Measurements from ENCODE around the gene LENG1.

The LENG1 gene

DNA sequence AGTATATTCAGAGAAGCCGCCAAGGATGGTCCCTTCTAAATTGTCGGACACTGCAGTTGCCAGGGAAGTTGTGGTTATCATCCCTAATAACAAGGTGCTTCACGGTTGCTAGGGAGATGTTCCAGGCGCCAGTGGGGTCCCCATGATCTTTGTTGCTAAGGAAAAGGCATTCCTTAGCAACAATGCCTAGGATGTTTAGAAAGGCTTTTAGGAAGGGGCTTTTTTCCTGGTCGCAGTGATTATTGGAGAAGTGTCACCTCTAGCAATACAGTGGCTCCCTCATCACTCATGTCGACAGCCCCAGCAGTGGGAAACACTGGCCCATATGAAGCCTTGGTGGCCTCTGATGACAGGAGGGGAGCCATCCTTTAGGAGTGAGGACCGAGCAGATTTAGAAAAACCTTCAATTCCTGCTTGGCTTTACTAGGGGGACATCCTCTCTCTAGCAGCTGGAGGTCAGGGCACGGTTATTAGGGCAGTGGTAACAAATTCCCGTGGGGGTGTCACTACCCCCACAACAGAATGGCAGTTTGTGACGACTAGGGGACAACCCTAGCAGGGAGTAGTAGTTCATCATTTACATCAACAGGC lies 19.8 kb upstream of the LENG1 start:
- no peak overlapping the region for H3K23ac ChIP-seq (ENCODE audit: low read length)
- no peak overlapping the region for H2AK5ac ChIP-seq (ENCODE audit: low read length)
- H3K4ac ChIP-seq (ENCODE audit: low read depth, low read length) = no peak overlapping the region
- H3K4me3 ChIP-seq (ENCODE audit: low read depth, low read length) = no peak overlapping the region
- no peak overlapping the region for H3K4me2 ChIP-seq (ENCODE audit: low read length)
- H2BK120ac ChIP-seq (ENCODE audit: insufficient read depth, low read length, poor library complexity) = no peak overlapping the region
- peaks cover 5% of the 10 kb centered on the region for H3K9me3 ChIP-seq (ENCODE audit: insufficient read depth, low read depth, low read length)
- H3K27ac ChIP-seq (ENCODE audit: low read depth, low read length) = no peak overlapping the region
- no peak for DNase-seq
- H2BK5ac ChIP-seq (ENCODE audit: low read depth, low read length, poor library complexity) = no peak overlapping the region
- no peak overlapping the region for H4K8ac ChIP-seq (ENCODE audit: low read depth, low read length)
- WGBS (ENCODE audit: extremely low coverage, insufficient coverage, insufficient read length) = no CpG with 5 or more reads among the region's 10 CpGs
- H3K27me3 ChIP-seq (ENCODE audit: insufficient read depth, low read length) = no peaks in the 10 kb centered on the region
- H2AFZ ChIP-seq (ENCODE audit: insufficient read depth, low read length, poor library complexity) = no peak overlapping the region
- no peaks in the 10 kb centered on the region for H3K79me1 ChIP-seq (ENCODE audit: low read length)
- no peak overlapping the region for H2BK12ac ChIP-seq (ENCODE audit: low read length)
- H4K91ac ChIP-seq (ENCODE audit: low read depth, low read length) = no peak overlapping the region
- no peak overlapping the region for H3K14ac ChIP-seq (ENCODE audit: low read length)
- H3K4me1 ChIP-seq (ENCODE audit: control insufficient read depth in 1 of 2, insufficient read depth in 2 of 2, low read length in 2 of 2) = no peaks in the 10 kb centered on the region
- peaks cover 56 to 57% of the 10 kb centered on the region in 2 experiments for H3K36me3 ChIP-seq (ENCODE audit: control insufficient read depth in 1 of 2, insufficient read depth in 2 of 2, low read length in 2 of 2)
- H3K18ac ChIP-seq (ENCODE audit: low read length) = no peak overlapping the region
- no peaks in the 10 kb centered on the region for H3K79me2 ChIP-seq (ENCODE audit: control insufficient read depth, insufficient read depth, low read length, poor library complexity)
- H4K12ac ChIP-seq (ENCODE audit: low read depth, low read length) = no peak overlapping the region
- no peak overlapping the region for H3K9ac ChIP-seq (ENCODE audit: low read length)

DNA sequence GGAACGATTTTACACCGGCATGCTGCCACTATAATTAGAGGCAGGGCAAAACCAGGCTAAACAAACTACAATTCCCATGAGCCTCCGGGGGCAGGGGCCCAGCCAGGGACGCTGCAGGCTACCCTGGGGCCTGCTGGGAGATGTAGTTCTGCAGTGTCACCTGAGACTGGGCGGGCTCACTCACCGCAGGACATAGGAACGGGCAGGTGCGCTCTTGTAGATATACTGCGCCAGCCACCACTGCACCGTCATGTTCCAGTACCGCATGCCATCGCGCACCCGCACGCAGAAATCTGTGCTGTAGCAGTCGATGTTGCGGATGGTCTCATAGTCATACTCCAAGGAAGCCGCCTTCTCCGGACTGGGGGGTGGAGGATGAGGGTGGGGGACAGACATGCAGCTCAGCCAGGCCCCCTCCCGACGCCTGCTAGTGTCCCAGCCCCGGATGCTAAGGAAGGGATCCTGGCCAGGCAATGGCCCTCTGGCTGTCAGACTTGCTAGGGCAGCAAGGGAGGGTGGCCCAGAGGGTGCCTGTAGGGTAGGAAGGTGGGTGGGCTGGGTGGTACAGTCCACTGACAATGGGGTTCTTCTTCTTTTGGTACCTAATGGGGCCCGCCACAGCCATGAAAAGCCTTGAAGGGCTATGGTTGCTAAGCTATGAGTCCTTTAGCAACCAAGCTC lies 19.2 kb upstream of the LENG1 start:
- Histone ChIP-seq H4K8ac (ENCODE audit: low read depth, low read length) (no peak overlapping the region), H2BK120ac (ENCODE audit: insufficient read depth, low read length, poor library complexity) (no peak overlapping the region), H3K14ac (ENCODE audit: low read length) (no peak overlapping the region), H2BK12ac (ENCODE audit: low read length) (no peak overlapping the region), H3K23ac (ENCODE audit: low read length) (no peak overlapping the region), H3K9ac (ENCODE audit: low read length) (no peak overlapping the region), H3K18ac (ENCODE audit: low read length) (no peak overlapping the region), H3K4me1 (ENCODE audit: control insufficient read depth in 1 of 2, insufficient read depth in 2 of 2, low read length in 2 of 2) (no peaks in the 10 kb centered on the region), H3K4me3 (ENCODE audit: low read depth, low read length) (no peak overlapping the region), H3K4me2 (ENCODE audit: low read length) (no peak overlapping the region), H4K12ac (ENCODE audit: low read depth, low read length) (no peak overlapping the region), H3K79me1 (ENCODE audit: low read length) (no peaks in the 10 kb centered on the region), H3K79me2 (ENCODE audit: control insufficient read depth, insufficient read depth, low read length, poor library complexity) (no peaks in the 10 kb centered on the region), H3K9me3 (ENCODE audit: insufficient read depth, low read depth, low read length) (peaks cover 5% of the 10 kb centered on the region), H2AK5ac (ENCODE audit: low read length) (no peak overlapping the region), H2AFZ (ENCODE audit: insufficient read depth, low read length, poor library complexity) (no peak overlapping the region), H3K27me3 (ENCODE audit: insufficient read depth, low read length) (no peaks in the 10 kb centered on the region), H3K36me3 (ENCODE audit: control insufficient read depth in 1 of 2, insufficient read depth in 2 of 2, low read length in 2 of 2) (peaks cover 51 to 55% of the 10 kb centered on the region in 2 experiments), H3K27ac (ENCODE audit: low read depth, low read length) (no peak overlapping the region), H3K4ac (ENCODE audit: low read depth, low read length) (no peak overlapping the region), H2BK5ac (ENCODE audit: low read depth, low read length, poor library complexity) (no peak overlapping the region), H4K91ac (ENCODE audit: low read depth, low read length) (no peak overlapping the region)
- WGBS (ENCODE audit: extremely low coverage, insufficient coverage, insufficient read length) = no CpG with 5 or more reads among the region's 23 CpGs
- peak; percentile 56 to 77 for DNase-seq

DNA sequence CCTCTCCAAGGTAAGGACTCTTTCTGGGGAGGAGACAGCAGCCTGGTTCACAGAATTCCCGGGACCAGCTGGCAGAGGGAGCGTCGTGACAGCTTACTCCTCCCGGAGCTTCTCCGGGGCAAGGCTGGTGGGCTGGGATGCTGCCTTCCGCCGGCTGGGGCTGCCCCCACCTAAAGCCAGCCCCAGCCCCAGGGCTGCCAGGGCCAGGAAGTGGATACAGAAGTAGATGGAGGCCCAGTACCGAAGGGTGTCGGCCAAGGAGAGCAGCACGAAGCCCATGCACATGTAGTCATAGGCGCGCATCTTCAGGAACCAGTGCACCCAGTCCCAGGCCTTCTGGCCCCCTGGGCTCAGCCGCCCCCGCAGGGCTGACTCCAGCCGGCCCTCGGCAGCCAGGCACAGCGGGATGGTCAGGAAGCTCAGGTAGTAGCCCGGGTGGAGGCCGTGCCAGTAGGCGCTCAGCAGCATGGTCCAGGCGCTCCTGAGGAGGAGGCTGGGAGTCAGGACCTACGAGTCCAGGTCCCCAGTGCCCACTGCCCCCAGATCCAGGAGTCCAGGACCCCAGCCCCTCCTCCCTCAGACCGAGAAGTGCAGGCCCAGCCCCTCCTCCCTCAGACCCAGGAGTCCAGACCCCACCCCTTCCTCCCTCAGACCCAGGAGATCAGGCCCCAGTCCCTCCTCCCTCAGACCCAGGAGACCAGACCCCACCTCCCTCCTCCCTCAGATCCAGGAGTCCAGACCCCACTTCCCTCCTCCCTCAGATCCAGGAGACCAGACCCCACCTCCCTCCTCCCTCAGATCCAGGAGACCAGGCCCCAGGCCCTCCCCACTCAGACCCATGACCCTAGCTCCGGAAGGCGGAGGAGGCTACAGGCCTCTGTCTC lies 14.7 kb upstream of the LENG1 start:
- no peak for DNase-seq
- Histone ChIP-seq H3K79me1 (ENCODE audit: low read length) (peaks cover 4% of the 10 kb centered on the region), H2BK5ac (ENCODE audit: low read depth, low read length, poor library complexity) (no peak overlapping the region), H4K8ac (ENCODE audit: low read depth, low read length) (no peak overlapping the region), H2AK5ac (ENCODE audit: low read length) (no peak overlapping the region), H2AFZ (ENCODE audit: insufficient read depth, low read length, poor library complexity) (no peak overlapping the region), H3K9ac (ENCODE audit: low read length) (no peak overlapping the region), H3K27ac (ENCODE audit: low read depth, low read length) (no peak overlapping the region), H3K4ac (ENCODE audit: low read depth, low read length) (no peak overlapping the region), H4K12ac (ENCODE audit: low read depth, low read length) (no peak overlapping the region), H3K18ac (ENCODE audit: low read length) (no peak overlapping the region), H4K91ac (ENCODE audit: low read depth, low read length) (no peak overlapping the region), H2BK12ac (ENCODE audit: low read length) (no peak overlapping the region), H3K9me3 (ENCODE audit: insufficient read depth, low read depth, low read length) (peaks cover 1% of the 10 kb centered on the region), H3K23ac (ENCODE audit: low read length) (no peak overlapping the region), H3K14ac (ENCODE audit: low read length) (no peak overlapping the region), H3K79me2 (ENCODE audit: control insufficient read depth, insufficient read depth, low read length, poor library complexity) (no peaks in the 10 kb centered on the region), H3K27me3 (ENCODE audit: insufficient read depth, low read length) (no peaks in the 10 kb centered on the region), H3K36me3 (ENCODE audit: control insufficient read depth in 1 of 2, insufficient read depth in 2 of 2, low read length in 2 of 2) (peaks cover 20 to 26% of the 10 kb centered on the region in 2 experiments), H3K4me2 (ENCODE audit: low read length) (no peak overlapping the region), H2BK120ac (ENCODE audit: insufficient read depth, low read length, poor library complexity) (no peak overlapping the region), H3K4me1 (ENCODE audit: control insufficient read depth in 1 of 2, insufficient read depth in 2 of 2, low read length in 2 of 2) (peaks cover 4 to 10% of the 10 kb centered on the region in 2 experiments), H3K4me3 (ENCODE audit: low read depth, low read length) (no peak overlapping the region)
- no CpG with 5 or more reads among the region's 25 CpGs for WGBS (ENCODE audit: extremely low coverage, insufficient coverage, insufficient read length)

DNA sequence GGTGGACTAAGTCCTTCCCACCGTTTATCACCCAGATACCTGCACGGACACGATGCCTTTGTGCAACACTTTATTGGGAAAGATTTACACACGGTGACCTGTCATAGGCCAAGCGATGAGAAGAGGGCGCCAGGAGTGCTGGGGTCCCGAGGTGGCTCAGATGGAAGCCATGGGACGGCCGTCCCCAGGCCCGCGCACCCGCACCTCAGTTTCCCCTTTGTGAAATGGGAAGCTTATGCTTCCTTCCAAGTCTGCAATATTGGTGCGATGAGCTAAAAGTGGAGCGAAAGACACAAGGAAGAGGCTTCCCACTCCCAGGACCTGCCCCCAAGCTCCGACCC lies 13.8 kb upstream of the LENG1 start:
- no peak overlapping the region for H2BK5ac ChIP-seq (ENCODE audit: low read depth, low read length, poor library complexity)
- H3K4me3 ChIP-seq (ENCODE audit: low read depth, low read length) = no peak overlapping the region
- H3K79me1 ChIP-seq (ENCODE audit: low read length) = peaks cover 4% of the 10 kb centered on the region
- no peak overlapping the region for H2BK12ac ChIP-seq (ENCODE audit: low read length)
- H3K9me3 ChIP-seq (ENCODE audit: insufficient read depth, low read depth, low read length) = peaks cover 1% of the 10 kb centered on the region
- peaks cover 11 to 18% of the 10 kb centered on the region in 2 experiments for H3K36me3 ChIP-seq (ENCODE audit: control insufficient read depth in 1 of 2, insufficient read depth in 2 of 2, low read length in 2 of 2)
- H3K23ac ChIP-seq (ENCODE audit: low read length) = no peak overlapping the region
- no peak overlapping the region for H3K4ac ChIP-seq (ENCODE audit: low read depth, low read length)
- peak overlapping the region; percentile 45 for H3K4me2 ChIP-seq (ENCODE audit: low read length)
- no peak overlapping the region for H3K9ac ChIP-seq (ENCODE audit: low read length)
- no peak overlapping the region for H2AFZ ChIP-seq (ENCODE audit: insufficient read depth, low read length, poor library complexity)
- no peak overlapping the region for H4K8ac ChIP-seq (ENCODE audit: low read depth, low read length)
- no peaks in the 10 kb centered on the region for H3K79me2 ChIP-seq (ENCODE audit: control insufficient read depth, insufficient read depth, low read length, poor library complexity)
- no peak overlapping the region for H4K91ac ChIP-seq (ENCODE audit: low read depth, low read length)
- H2AK5ac ChIP-seq (ENCODE audit: low read length) = no peak overlapping the region
- H3K27ac ChIP-seq (ENCODE audit: low read depth, low read length) = no peak overlapping the region
- H4K12ac ChIP-seq (ENCODE audit: low read depth, low read length) = no peak overlapping the region
- WGBS (ENCODE audit: extremely low coverage, insufficient coverage, insufficient read length) = no CpG with 5 or more reads among the region's 15 CpGs
- no peak overlapping the region for H2BK120ac ChIP-seq (ENCODE audit: insufficient read depth, low read length, poor library complexity)
- H3K14ac ChIP-seq (ENCODE audit: low read length) = no peak overlapping the region
- H3K27me3 ChIP-seq (ENCODE audit: insufficient read depth, low read length) = no peaks in the 10 kb centered on the region
- no peak for DNase-seq
- H3K18ac ChIP-seq (ENCODE audit: low read length) = no peak overlapping the region
- H3K4me1 ChIP-seq (ENCODE audit: control insufficient read depth in 1 of 2, insufficient read depth in 2 of 2, low read length in 2 of 2) = peaks cover 4 to 11% of the 10 kb centered on the region in 2 experiments
